HepG2 (cell line): ENCODE results near the gene CCSER1.

Source experiments
- KAT7 ChIP-seq: IDR thresholded peaks from 2 replicates; pipeline ENCODE4 v1.6.1; 2018; ENCODE audit warnings: borderline replicate concordance, missing compliant biosample characterization
- KDM1A ChIP-seq: IDR thresholded peaks from 2 replicates; pipeline ENCODE4 v1.6.1; 2016; ENCODE audit warnings: missing compliant biosample characterization
- PHF21A ChIP-seq: sonication (generic); formaldehyde crosslinking; IDR thresholded peaks from 2 replicates; pipeline ENCODE4 v1.5.0; 2020; ENCODE audit warnings: mild to moderate bottlenecking, missing genetic modification reagents
- POLR2A ChIP-seq, 2 experiments: IDR thresholded peaks; 2 replicates each; pipeline ENCODE4 v1.6.1; 2011; ENCODE audit warnings: low read depth in 2 of 2, low read length in 2 of 2, mild to moderate bottlenecking in 1 of 2, moderate library complexity in 1 of 2; ENCODE audit not compliant: insufficient read depth in 1 of 2
- RFX3 ChIP-seq: IDR thresholded peaks from 2 replicates; pipeline ENCODE4 v1.6.1; 2016; ENCODE audit warnings: missing biosample characterization, missing genetic modification reagents
- ZNF282 ChIP-seq: fragments of 450-650 bp; IDR thresholded peaks from 2 replicates; pipeline ENCODE4 v1.6.1; 2018; ENCODE audit not compliant: partially characterized antibody
- ZNF333 ChIP-seq: sonication (generic); formaldehyde crosslinking; IDR thresholded peaks from 2 replicates; pipeline ENCODE4 v1.4.0; 2020; ENCODE audit warnings: mild to moderate bottlenecking, missing genetic modification reagents, borderline replicate concordance
- ZSCAN5A ChIP-seq: sonication (generic); formaldehyde crosslinking; IDR thresholded peaks from 2 replicates; pipeline ENCODE4 v1.8.0; 2022; ENCODE audit warnings: mild to moderate bottlenecking, missing genetic modification reagents, borderline replicate concordance
- TF ChIP-seq, protein P1 (sequence below): sonication (generic); formaldehyde crosslinking; IDR thresholded peaks from 2 replicates; pipeline ENCODE4 v1.5.0; 2020; ENCODE audit warnings: mild to moderate bottlenecking, missing genetic modification reagents, moderate library complexity
- TF ChIP-seq, protein P2 (sequence below): sonication (generic); formaldehyde crosslinking; IDR thresholded peaks from 2 replicates; pipeline ENCODE4 v1.8.0; 2022; ENCODE audit warnings: missing genetic modification reagents, low read depth, mild to moderate bottlenecking, borderline replicate concordance

DNA sequence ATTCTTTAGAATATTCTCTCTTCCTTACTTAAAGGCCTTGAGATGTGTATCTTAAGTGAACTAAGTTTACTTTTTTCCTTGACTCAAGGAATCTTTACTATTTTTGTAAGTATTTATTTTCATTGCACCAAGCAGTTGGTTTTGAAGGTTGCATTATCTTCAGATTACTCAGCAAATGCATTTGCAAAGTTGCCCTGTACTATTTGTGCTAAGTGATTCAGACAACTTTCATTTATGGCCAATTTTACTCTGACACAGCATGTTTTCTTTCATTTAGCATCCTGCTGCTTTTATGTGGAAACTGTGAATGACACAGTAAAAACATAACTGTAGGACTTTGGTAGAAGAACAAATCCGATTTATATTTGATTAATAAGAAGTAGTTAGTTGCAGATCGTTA is 191.0 kb downstream of the CCSER1 start:
- TF ChIP-seq ZNF333 (CRISPR knock-in tag): no peak
- no peak for TF ChIP-seq KAT7
- no peak for TF ChIP-seq ZSCAN5A (CRISPR knock-in tag)
- no peak for TF ChIP-seq POLR2A (IDR thresholded peaks at IDR 0.05; ENCODE audit: insufficient read depth in 1 of 2, low read depth in 2 of 2, low read length in 2 of 2)
- TF ChIP-seq, protein P1, sequence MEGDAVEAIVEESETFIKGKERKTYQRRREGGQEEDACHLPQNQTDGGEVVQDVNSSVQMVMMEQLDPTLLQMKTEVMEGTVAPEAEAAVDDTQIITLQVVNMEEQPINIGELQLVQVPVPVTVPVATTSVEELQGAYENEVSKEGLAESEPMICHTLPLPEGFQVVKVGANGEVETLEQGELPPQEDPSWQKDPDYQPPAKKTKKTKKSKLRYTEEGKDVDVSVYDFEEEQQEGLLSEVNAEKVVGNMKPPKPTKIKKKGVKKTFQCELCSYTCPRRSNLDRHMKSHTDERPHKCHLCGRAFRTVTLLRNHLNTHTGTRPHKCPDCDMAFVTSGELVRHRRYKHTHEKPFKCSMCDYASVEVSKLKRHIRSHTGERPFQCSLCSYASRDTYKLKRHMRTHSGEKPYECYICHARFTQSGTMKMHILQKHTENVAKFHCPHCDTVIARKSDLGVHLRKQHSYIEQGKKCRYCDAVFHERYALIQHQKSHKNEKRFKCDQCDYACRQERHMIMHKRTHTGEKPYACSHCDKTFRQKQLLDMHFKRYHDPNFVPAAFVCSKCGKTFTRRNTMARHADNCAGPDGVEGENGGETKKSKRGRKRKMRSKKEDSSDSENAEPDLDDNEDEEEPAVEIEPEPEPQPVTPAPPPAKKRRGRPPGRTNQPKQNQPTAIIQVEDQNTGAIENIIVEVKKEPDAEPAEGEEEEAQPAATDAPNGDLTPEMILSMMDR: no peak
- TF ChIP-seq, protein P2, sequence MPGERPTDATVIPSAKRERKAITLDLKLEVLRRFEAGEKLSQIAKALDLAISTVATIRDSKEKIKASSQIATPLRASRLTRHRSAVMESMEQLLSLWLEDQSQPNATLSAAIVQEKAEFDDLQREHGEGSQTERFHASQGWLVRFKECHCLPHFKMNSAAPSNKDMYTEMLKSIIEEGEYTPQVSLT (CRISPR knock-in tag): no peak
- TF ChIP-seq KDM1A (CRISPR knock-in tag): no peak
- no peak for TF ChIP-seq PHF21A
- TF ChIP-seq ZNF282: no peak
- TF ChIP-seq RFX3: no peak
